ENCODE results near the gene SRSF6. TPM values are rescaled to one million over a fixed set of nuclear protein-coding genes. Genes with fewer than 3 reads are reported as not detected.
"Not testable (repeated sequence)": the region's sequence is repeated elsewhere in the genome, so short reads cannot be mapped to it uniquely, and the experiment has no call there.

Gene SRSF6
- total and polyA plus RNA-seq, 2 donors (not counting 1 experiment from before 2014, with no cell fraction given), result 37.8 to 106 TPM

- DNase-seq (ENCODE audit: low read depth in 2 of 2), result peak in 1 of 2 donors; percentile 28
- Histone ChIP-seq H3K9me3 (ENCODE audit: control insufficient read depth, insufficient read depth, low read depth, low read length) (no peaks in the 10 kb centered on the region), H3K4me1 (ENCODE audit: control insufficient read depth, extremely low read depth, insufficient read depth, low read length) (no peaks in the 10 kb centered on the region), H3K4me2 (ENCODE audit: extremely low read depth, insufficient read depth, low read length) (no peak overlapping the region), H3K36me3 (ENCODE audit: control insufficient read depth, insufficient read depth, low read length) (no peaks in the 10 kb centered on the region), H3K9ac (ENCODE audit: insufficient read depth, low read length) (no peak overlapping the region), H3K79me2 (ENCODE audit: control insufficient read depth, insufficient read depth, low read length) (no peaks in the 10 kb centered on the region), H3K27ac (ENCODE audit: insufficient read depth, low read length) (no peak overlapping the region), H3K27me3 (ENCODE audit: control insufficient read depth, insufficient read depth, low read length) (peaks cover 4% of the 10 kb centered on the region), H3K4me3 (replicated peaks in 1 of 4; ENCODE audit: control extremely low read depth in 1 of 4, insufficient read depth in 1 of 4, low read depth in 3 of 4, low read length in 4 of 4) (no peak overlapping the region), H4K20me1 (ENCODE audit: control insufficient read depth, extremely low read depth, insufficient read depth, low read length) (no peaks in the 10 kb centered on the region), H2AFZ (ENCODE audit: low read length) (no peak overlapping the region)
- TF ChIP-seq CTCF (conservative IDR thresholded peaks at IDR 0.05 in 1 of 2, IDR thresholded peaks at IDR 0.05 in 1 of 2; ENCODE audit: low read depth in 1 of 2, low read length in 2 of 2) (no peak), EZH2 (IDR thresholded peaks at IDR 0.05; ENCODE audit: low read length, missing control alignments) (no peak)
Observed at GRCh38 chr20:43492101-43492500, 34.4 kb downstream of the SRSF6 start.

DNA sequence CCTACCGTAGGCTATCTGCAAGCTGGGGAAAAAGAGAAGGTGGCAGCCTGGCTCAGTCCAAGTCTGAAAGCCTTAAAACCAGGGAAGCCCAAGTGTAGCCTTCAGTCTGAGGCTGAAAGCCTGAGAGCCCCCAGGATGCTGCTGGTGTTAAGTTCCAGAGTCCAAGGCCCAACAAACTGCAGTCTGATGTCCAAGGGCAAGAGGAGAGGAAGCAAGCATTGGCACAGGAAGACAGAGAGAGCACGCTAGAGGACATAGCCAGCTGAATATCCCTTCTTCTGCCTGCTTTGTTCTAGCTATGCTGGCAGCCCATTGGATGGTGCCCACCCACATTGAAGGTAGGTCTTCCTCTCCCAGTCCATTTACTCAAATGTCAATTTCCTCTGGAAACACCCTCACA, 37.7 kb downstream of the SRSF6 start:
- no peak for TF ChIP-seq EZH2 (IDR thresholded peaks at IDR 0.05; ENCODE audit: low read length, missing control alignments)
- TF ChIP-seq CTCF (conservative IDR thresholded peaks at IDR 0.05 in 1 of 2, IDR thresholded peaks at IDR 0.05 in 1 of 2; ENCODE audit: low read depth in 1 of 2, low read length in 2 of 2), result no peak
- no peaks in the 10 kb centered on the region for H3K79me2 ChIP-seq (ENCODE audit: control insufficient read depth, insufficient read depth, low read length)
- no peak overlapping the region for H3K9ac ChIP-seq (ENCODE audit: insufficient read depth, low read length)
- DNase-seq (ENCODE audit: low read depth in 2 of 2), result no peak
- H3K4me1 ChIP-seq (ENCODE audit: control insufficient read depth, extremely low read depth, insufficient read depth, low read length), result no peaks in the 10 kb centered on the region
- H3K27me3 ChIP-seq (ENCODE audit: control insufficient read depth, insufficient read depth, low read length), result peaks cover 4% of the 10 kb centered on the region
- no peaks in the 10 kb centered on the region for H3K36me3 ChIP-seq (ENCODE audit: control insufficient read depth, insufficient read depth, low read length)
- H2AFZ ChIP-seq (ENCODE audit: low read length), result no peak overlapping the region
- H3K4me3 ChIP-seq (replicated peaks in 1 of 4; ENCODE audit: control extremely low read depth in 1 of 4, insufficient read depth in 1 of 4, low read depth in 3 of 4, low read length in 4 of 4), result no peak overlapping the region
- no peaks in the 10 kb centered on the region for H3K9me3 ChIP-seq (ENCODE audit: control insufficient read depth, insufficient read depth, low read depth, low read length)
- no peaks in the 10 kb centered on the region for H4K20me1 ChIP-seq (ENCODE audit: control insufficient read depth, extremely low read depth, insufficient read depth, low read length)
- no peak overlapping the region for H3K27ac ChIP-seq (ENCODE audit: insufficient read depth, low read length)
- H3K4me2 ChIP-seq (ENCODE audit: extremely low read depth, insufficient read depth, low read length), result no peak overlapping the region

DNA sequence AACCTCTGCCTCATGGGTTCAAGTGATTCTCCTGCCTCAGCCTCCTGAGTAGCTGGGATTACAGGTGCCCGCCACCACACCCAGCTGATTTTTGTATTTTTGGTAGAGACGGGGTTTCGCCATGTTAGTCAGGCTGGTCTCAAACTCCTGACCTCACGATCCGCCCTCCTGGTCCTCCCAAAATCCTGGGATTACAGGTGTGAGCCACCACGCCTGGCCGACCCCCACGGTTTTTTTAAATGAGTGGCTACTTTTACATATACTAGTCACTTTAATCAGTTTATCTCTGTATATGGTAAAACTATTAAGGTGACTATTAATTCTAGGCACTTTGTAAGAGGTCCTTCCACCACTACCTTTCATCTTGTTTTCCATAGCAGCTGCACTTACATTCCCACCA, 44.3 kb downstream of the SRSF6 start:
- H3K36me3 ChIP-seq (ENCODE audit: control insufficient read depth, insufficient read depth, low read length); DNase-seq (ENCODE audit: low read depth in 2 of 2); H3K4me1 ChIP-seq (ENCODE audit: control insufficient read depth, extremely low read depth, insufficient read depth, low read length); H3K4me3 ChIP-seq (replicated peaks in 1 of 4; ENCODE audit: control extremely low read depth in 1 of 4, insufficient read depth in 1 of 4, low read depth in 3 of 4, low read length in 4 of 4); H3K79me2 ChIP-seq (ENCODE audit: control insufficient read depth, insufficient read depth, low read length); H3K27me3 ChIP-seq (ENCODE audit: control insufficient read depth, insufficient read depth, low read length); H3K4me2 ChIP-seq (ENCODE audit: extremely low read depth, insufficient read depth, low read length); H3K9me3 ChIP-seq (ENCODE audit: control insufficient read depth, insufficient read depth, low read depth, low read length); H4K20me1 ChIP-seq (ENCODE audit: control insufficient read depth, extremely low read depth, insufficient read depth, low read length); H2AFZ ChIP-seq (ENCODE audit: low read length); H3K27ac ChIP-seq (ENCODE audit: insufficient read depth, low read length); H3K9ac ChIP-seq (ENCODE audit: insufficient read depth, low read length): not testable (repeated sequence)

All from fibroblast of lung (primary cell).